NCI-H2196 treated with DMSO at 0.1 percent for 48 hours (cell line): ENCODE measurements around the gene CBX8.
A peak's percentile ranks its signal among the peaks of the same experiment; 100 is the strongest.

Experiments used
- DNase-seq: peaks from one replicate; lab custom pipeline; 2025; ENCODE audit not compliant: unreplicated experiment; lab: John Stamatoyannopoulos, UW

Gene CBX8

GRCh38 chr17:79808763-79809529 is 12.1 kb upstream of the CBX8 start:
- DNase-seq: peak; percentile 90

- DNase-seq: no peak
Observed at GRCh38 chr17:79806863-79807720, 10.2 kb upstream of the CBX8 start.

GRCh38 chr17:79806446-79806760 is 9.5 kb upstream of the CBX8 start:
- no peak for DNase-seq

GRCh38 chr17:79804856-79805696 is 8.2 kb upstream of the CBX8 start:
- DNase-seq: no peak

GRCh38 chr17:79803997-79804855 is 7.3 kb upstream of the CBX8 start:
- no peak for DNase-seq

GRCh38 chr17:79803421-79803996 is 6.6 kb upstream of the CBX8 start:
- no peak for DNase-seq

GRCh38 chr17:79802736-79803420 is 6.0 kb upstream of the CBX8 start:
- no peak for DNase-seq

- DNase-seq: no peak
Observed at GRCh38 chr17:79802039-79802735, 5.3 kb upstream of the CBX8 start.

GRCh38 chr17:79801156-79802038 is 4.5 kb upstream of the CBX8 start:
- no peak for DNase-seq

- DNase-seq: no peak
Observed at GRCh38 chr17:79800325-79801155, 3.7 kb upstream of the CBX8 start.

GRCh38 chr17:79799538-79800324 is 2.9 kb upstream of the CBX8 start:
- DNase-seq: no peak

GRCh38 chr17:79799174-79799537 is 2.3 kb upstream of the CBX8 start:
- DNase-seq: no peak

GRCh38 chr17:79798299-79799173 is 1.7 kb upstream of the CBX8 start:
- peak; percentile 31 for DNase-seq

- DNase-seq: peak; percentile 66
Observed at GRCh38 chr17:79797492-79798298, 818 bp upstream of the CBX8 start.

GRCh38 chr17:79796444-79796762 is 474 bp downstream of the CBX8 start:
- DNase-seq: no peak
